AG09319 (cell line): ENCODE measurements around the gene TMEM38A.
A peak's percentile ranks its signal among the peaks of the same experiment; 100 is the strongest.
"Not testable (repeated sequence)": the region's sequence is repeated elsewhere in the genome, so short reads cannot be mapped to it uniquely, and the experiment has no call there.

Experiments
- DNase-seq: peaks from one replicate; pipeline ENCODE4 v3.0.0-alpha.2; 2010; ENCODE audit warnings: low read depth; ENCODE audit errors: extremely low read depth
- CTCF ChIP-seq: IDR thresholded peaks from 2 replicates; pipeline ENCODE4 v1.5.1; 2011; ENCODE audit warnings: low read depth, mild to moderate bottlenecking, inconsistent platforms, low read length, moderate library complexity

Gene TMEM38A

GRCh38 chr19:16703677-16704076 is 42.7 kb downstream of the TMEM38A start:
- no peak for TF ChIP-seq CTCF

DNA sequence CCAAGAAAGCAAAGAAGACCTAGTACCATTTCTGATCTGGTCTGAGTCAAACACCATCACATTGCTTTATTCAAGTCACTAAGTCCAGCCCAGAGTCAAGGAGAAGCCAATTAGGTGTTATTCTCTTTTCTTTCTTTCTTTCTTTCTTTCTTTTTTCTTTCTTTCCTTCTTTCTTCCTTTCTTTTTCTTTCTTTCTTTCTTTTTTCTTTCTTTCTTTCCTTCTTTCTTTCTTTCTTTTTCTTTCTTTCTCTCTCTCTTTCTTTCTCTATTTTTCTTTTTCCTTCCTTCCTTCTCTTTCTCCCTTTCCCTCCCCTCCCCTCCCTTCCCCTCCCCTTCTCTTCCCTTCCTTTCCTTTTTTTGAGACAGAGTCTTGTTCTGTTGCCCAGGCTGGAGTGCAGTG is 49.9 kb downstream of the TMEM38A start:
- not testable (repeated sequence) for DNase-seq

More at GRCh38 chr19:16703677-16704076, 42.7 kb downstream of the TMEM38A start:
- DNase-seq = no peak

DNA sequence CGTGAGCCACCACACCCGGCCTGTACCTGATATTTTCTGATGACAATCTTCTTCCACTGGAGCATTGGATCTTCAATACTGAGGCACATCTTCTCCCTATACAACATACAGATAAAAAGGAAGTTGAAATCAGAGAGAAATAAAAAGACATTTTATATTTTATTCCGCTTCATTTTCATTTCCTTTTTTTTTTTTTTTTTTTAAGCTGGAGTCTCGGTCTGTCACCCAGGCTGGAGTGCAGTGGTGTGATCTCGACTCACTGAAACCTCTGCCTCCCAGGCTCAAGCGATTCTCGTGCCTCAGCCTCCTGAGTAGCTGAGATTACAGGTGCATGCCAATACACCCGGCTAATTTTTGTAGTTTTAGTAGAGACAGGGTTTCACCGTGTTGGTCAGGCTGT is 51.4 kb downstream of the TMEM38A start:
- DNase-seq = not testable (repeated sequence)

- TF ChIP-seq CTCF = peak; percentile 78
- DNase-seq = no peak
Observed at GRCh38 chr19:16714702-16715287, 53.9 kb downstream of the TMEM38A start.

DNA sequence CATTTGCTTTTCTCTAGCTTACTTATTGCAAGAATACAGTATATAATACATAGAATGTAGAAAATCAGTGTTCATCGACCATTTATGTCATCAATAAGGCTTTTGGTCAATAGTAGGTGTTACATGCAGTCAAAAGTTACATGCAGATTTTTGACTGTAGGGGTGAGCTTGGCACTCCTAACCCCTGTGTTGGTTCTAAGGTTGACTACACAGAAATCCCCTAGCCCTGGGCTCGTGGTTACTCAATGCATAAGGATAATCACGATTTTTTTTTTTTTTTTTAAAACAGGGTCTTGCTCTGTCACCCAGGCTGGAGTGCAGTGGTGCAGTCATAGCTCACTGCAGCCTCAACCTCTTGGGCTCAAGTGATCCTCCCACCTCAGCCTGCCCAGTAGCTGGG is 54.7 kb downstream of the TMEM38A start:
- DNase-seq = no peak
- TF ChIP-seq CTCF = no peak

GRCh38 chr19:16721051-16721450 is 60.1 kb downstream of the TMEM38A start:
- DNase-seq = no peak
- TF ChIP-seq CTCF = no peak

DNA sequence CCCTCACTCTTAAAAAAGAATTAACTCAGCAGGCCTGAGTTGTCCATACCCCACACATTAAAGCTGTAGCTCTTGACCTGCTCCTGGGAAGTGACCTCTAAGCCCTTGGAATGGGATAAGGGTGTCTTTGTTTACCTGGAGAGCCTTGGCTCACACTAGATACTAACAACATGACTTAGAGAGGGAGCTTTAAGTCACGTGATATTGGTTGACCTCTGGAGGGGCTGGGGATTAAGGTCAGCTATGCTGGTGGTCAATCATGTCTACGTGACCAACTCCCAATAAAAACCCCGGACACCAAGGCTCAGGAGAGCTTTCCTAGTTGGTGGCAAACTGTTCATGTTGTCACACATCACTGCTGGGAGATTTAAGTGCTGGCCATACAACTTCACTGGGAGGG is 61.7 kb downstream of the TMEM38A start:
- TF ChIP-seq CTCF = no peak
- no peak for DNase-seq

- DNase-seq = no peak
- TF ChIP-seq CTCF = no peak
Observed at GRCh38 chr19:16726916-16727315, 66.0 kb downstream of the TMEM38A start.

DNA sequence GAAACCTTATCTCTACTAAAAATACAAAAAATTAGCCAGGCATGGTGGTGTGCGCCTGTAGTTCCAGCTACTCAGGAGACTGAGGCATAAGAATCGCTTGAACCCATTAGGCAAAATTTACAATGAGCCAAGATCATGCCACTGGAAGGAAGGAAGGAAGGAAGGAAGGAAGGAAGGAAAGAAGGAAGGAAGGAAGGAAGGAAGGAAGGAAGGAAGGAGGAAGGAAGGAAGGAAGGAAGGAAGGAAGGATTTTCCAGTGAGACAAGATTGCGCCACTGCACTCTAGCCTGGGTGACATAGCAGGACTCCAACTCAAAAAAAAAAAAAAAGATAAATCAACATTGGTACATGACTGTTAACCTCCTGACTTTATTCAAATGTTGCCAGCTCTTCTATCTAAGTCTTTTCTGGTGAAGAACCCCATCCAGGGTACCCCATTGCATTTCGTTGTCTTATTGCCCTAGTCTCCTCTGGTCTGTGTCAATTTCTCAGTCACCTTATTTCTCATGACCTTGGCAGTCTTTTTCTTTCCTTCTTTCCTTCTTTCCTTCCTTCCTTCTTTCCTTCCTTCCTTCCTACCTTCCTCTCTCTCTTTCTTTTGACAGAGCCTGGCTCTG is 74.8 kb downstream of the TMEM38A start:
- not testable (repeated sequence) for DNase-seq
